Gastroesophageal sphincter (tissue), 4 donors: ENCODE results near the gene OR10H2. TPM values are rescaled to one million over a fixed set of nuclear protein-coding genes. Genes with fewer than 3 reads are reported as not detected.
"Not testable (repeated sequence)": the region's sequence is repeated elsewhere in the genome, so short reads cannot be mapped to it uniquely, and the experiment has no call there.

ENCODE experiments used
- ATAC-seq: fragments of 150-250 bp; one replicate; pipeline ENCODE4 v1.9.1; 2016; ENCODE audit warnings: mild to moderate bottlenecking, moderate library complexity
- H3K27ac ChIP-seq, 4 donors: fragments of 200-600 bp; sonication (generic) in 3 of 4; 1 replicate in 3 of 4; 2 replicates in 1 of 4; pipeline ENCODE4 v1.5.1; 2016 to 2019
- H3K27me3 ChIP-seq: fragments of 200-600 bp; sonication (generic); one replicate; pipeline ENCODE4 v1.5.1; 2019
- H3K36me3 ChIP-seq, 2 donors: fragments of 200-600 bp; sonication (generic); one replicate each; pipeline ENCODE4 v1.5.1; 2019; ENCODE audit warnings: control low read depth in 1 of 2
- H3K4me1 ChIP-seq, 3 donors: fragments of 200-600 bp; sonication (generic); 1 replicate in 2 of 3; 2 replicates in 1 of 3; pipeline ENCODE4 v1.5.1; 2016 to 2019; ENCODE audit warnings: control low read depth in 2 of 3
- H3K4me3 ChIP-seq, 2 donors: fragments of 200-600 bp; sonication (generic); one replicate each; pipeline ENCODE4 v1.5.1; 2019; ENCODE audit warnings: mild to moderate bottlenecking in 1 of 2, moderate library complexity in 1 of 2
- H3K9me3 ChIP-seq, 3 donors: fragments of 200-600 bp; sonication (generic); one replicate each; pipeline ENCODE4 v1.5.1; 2017 to 2019; ENCODE audit warnings: control low read depth in 2 of 3
- EP300 ChIP-seq: sonication (generic); formaldehyde crosslinking; IDR thresholded peaks from one replicate; pipeline ENCODE4 v1.6.1; 2017; ENCODE audit warnings: antibody characterized with exemption, mild to moderate bottlenecking
- POLR2A ChIP-seq, 2 donors: fragments of 450-650 bp; IDR thresholded peaks; one replicate each; pipeline ENCODE4 v1.6.1; 2017; ENCODE audit warnings: antibody characterized with exemption in 2 of 2, mild to moderate bottlenecking in 2 of 2, moderate library complexity in 1 of 2
- POLR2AphosphoS5 ChIP-seq: sonication (generic); formaldehyde crosslinking; IDR thresholded peaks from one replicate; pipeline ENCODE4 v1.6.1; 2017; ENCODE audit warnings: antibody characterized with exemption
- WGBS, 2 donors: methylation state at CpG; one replicate each; pipeline ENCODE4 v1.1.5; 2018; ENCODE audit warnings: low coverage in 1 of 2; 5-methylcytosine and 5-hydroxymethylcytosine counted together
- total RNA-seq, 4 donors: library from RNA; depleted of rRNA; stranded (reverse); fragments of >200 nt; gene quantifications; one replicate each; pipeline ENCODE4 v1.1.0, GENCODE V29; 2016
- TF ChIP-seq, protein P1 (sequence below), 4 experiments: fragments of 200-600 bp in 2 of 4; fragments of 450-650 bp in 2 of 4; sonication (generic) in 1 of 4; IDR thresholded peaks; one replicate each; pipeline ENCODE4 v1.5.1; 2017 to 2019; ENCODE audit warnings: antibody characterized with exemption in 4 of 4, mild to moderate bottlenecking in 2 of 4, moderate library complexity in 2 of 4

Gene OR10H2
- not detected for total RNA-seq

- TF ChIP-seq EP300 (no peak), POLR2A (IDR thresholded peaks at IDR 0.05) (no peak), POLR2AphosphoS5 (no peak)
- TF ChIP-seq, protein P1, sequence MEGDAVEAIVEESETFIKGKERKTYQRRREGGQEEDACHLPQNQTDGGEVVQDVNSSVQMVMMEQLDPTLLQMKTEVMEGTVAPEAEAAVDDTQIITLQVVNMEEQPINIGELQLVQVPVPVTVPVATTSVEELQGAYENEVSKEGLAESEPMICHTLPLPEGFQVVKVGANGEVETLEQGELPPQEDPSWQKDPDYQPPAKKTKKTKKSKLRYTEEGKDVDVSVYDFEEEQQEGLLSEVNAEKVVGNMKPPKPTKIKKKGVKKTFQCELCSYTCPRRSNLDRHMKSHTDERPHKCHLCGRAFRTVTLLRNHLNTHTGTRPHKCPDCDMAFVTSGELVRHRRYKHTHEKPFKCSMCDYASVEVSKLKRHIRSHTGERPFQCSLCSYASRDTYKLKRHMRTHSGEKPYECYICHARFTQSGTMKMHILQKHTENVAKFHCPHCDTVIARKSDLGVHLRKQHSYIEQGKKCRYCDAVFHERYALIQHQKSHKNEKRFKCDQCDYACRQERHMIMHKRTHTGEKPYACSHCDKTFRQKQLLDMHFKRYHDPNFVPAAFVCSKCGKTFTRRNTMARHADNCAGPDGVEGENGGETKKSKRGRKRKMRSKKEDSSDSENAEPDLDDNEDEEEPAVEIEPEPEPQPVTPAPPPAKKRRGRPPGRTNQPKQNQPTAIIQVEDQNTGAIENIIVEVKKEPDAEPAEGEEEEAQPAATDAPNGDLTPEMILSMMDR (IDR thresholded peaks at IDR 0.05), result no peak
- Histone ChIP-seq H3K27ac (no peak within 1 kb of the TSS), H3K4me1 (no peaks in the 10 kb centered on the region), H3K4me3 (no peak within 1 kb of the TSS), H3K36me3 (no peaks in the 10 kb centered on the region), H3K9me3 (no peaks in the 10 kb centered on the region), H3K27me3 (peaks cover 57% of the 10 kb centered on the region)
- ATAC-seq, result no peak
- 71 to 78% methylated on average over 4 to 5 of the region's 5 CpGs for WGBS, 2 donors
Measured at GRCh38 chr19:15727724-15728123, at the start of gene OR10H2. Gene OR10H2, plus strand, starts transcription at chr19:15728024. Its CDS starts 20 bp downstream, at chr19:15728044.

- Histone ChIP-seq H3K4me1 (no peaks in the 10 kb centered on the region), H3K4me3 (no peak overlapping the region), H3K27me3 (peaks cover 6% of the 10 kb centered on the region), H3K9me3 (no peaks in the 10 kb centered on the region), H3K27ac (no peak overlapping the region), H3K36me3 (peaks cover 0 to 29% of the 10 kb centered on the region in 2 donors)
- no peak for TF ChIP-seq POLR2A (IDR thresholded peaks at IDR 0.05)
- TF ChIP-seq EP300, result no peak
- TF ChIP-seq, protein P1 (IDR thresholded peaks at IDR 0.05), result no peak
- TF ChIP-seq POLR2AphosphoS5, result no peak
- no peak for ATAC-seq
- WGBS, 2 donors, result 25 to 27% methylated on average over 2 to 3 of the region's 4 CpGs
Measured at GRCh38 chr19:15679089-15679488, 48.7 kb upstream of the OR10H2 start.

DNA sequence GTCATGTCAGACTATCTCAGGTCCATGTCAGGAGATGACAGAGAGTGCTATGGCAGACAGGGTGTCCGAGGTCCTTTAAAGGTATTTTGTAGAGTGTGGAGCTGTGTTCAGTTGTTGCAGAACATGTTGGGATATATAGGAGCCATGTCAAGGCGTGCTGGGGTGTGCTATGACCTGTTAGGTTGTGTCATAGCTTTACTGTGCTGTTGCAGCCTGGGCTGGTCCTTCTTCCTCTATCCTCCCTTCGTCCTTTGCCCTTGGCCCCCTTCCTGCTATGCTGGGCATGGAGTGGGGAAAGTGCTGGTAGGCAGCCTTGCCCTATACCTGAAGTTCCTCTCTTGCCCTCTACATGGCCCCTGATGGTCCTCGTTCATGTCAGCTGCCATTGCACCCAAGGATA, 48.0 kb upstream of the OR10H2 start:
- H3K36me3 ChIP-seq, result peaks cover 0 to 35% of the 10 kb centered on the region in 2 donors
- not testable (repeated sequence) for H3K9me3 ChIP-seq, H3K27ac ChIP-seq, H3K27me3 ChIP-seq, H3K4me3 ChIP-seq, ATAC-seq, H3K4me1 ChIP-seq
- WGBS, 2 donors, result 44 to 83% methylated on average over 2 to 3 of the region's 4 CpGs

DNA sequence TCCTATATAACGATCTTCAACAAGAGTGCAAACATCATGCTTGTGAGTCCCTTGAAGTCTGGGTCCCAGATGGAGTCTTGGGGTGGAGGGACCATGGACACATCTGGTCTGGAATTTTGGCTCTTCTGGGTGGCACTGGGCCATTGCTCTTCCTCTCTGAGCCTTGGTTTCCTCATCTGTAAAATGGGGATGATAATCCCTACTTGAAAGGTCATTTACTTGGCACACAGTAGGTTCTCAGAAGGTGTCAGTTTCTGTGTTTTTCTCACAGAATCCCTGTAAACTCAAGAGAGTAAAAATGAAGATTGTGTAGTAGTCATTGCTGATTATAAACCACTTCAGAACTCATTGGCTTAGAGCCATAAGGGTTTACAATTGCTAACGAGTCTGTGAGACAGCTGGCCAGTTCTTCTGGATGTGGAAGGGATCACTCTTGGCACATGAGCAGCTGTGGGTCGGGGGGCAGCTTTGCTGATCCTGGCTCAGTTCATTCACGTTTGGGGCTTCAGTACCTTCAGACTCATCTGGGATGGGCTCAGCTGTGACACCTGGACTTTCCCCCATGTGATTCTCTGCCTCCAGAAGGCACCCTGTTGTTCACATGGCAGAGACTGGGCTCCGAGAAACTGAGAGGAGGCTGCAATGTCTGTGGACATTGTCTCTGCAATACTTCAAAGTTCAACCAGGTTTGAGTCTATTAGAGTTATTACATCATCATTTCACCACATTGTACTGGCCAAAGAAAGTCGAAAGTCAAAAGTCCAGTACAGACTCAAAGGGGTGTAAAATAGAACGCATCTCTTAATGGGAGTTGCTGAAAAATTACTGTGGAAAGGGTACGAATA, 47.1 kb upstream of the OR10H2 start:
- ATAC-seq, result no peak
- H3K4me3 ChIP-seq, result no peak overlapping the region
- H3K27ac ChIP-seq, result no peak overlapping the region
- H3K36me3 ChIP-seq, result peaks cover 0 to 44% of the 10 kb centered on the region in 2 donors
- TF ChIP-seq POLR2AphosphoS5 (no peak), POLR2A (IDR thresholded peaks at IDR 0.05) (no peak), EP300 (no peak)
- TF ChIP-seq, protein P1 (IDR thresholded peaks at IDR 0.05), result no peak
- WGBS, 2 donors, result 46 to 67% methylated on average over 6 to 7 of the region's 8 CpGs
- peaks cover 6% of the 10 kb centered on the region for H3K27me3 ChIP-seq
- no peaks in the 10 kb centered on the region for H3K9me3 ChIP-seq
- no peaks in the 10 kb centered on the region for H3K4me1 ChIP-seq

DNA sequence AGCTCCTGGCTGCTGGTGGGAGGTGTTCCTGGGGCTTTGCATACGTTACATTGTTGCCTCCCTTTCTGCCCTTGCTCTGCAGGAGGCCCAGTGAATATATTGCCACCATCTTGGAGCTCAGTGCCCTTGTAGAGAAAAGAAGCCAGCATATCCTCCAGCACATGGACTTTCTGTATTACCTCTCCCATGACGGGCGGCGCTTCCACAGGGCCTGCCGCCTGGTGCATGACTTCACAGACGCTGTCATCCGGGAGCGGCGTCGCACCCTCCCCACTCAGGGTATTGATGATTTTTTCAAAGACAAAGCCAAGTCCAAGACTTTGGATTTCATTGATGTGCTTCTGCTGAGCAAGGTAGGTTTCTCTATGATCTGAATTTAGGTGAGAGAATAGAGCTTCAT, 44.4 kb upstream of the OR10H2 start:
- no peak for ATAC-seq
- TF ChIP-seq, protein P1 (IDR thresholded peaks at IDR 0.05), result no peak
- no peak for TF ChIP-seq POLR2AphosphoS5
- no peak for TF ChIP-seq POLR2A (IDR thresholded peaks at IDR 0.05)
- TF ChIP-seq EP300, result no peak
- Histone ChIP-seq H3K9me3 (peaks cover 0 to 16% (median 0%) of the 10 kb centered on the region in 3 donors), H3K36me3 (peaks cover 0 to 64% of the 10 kb centered on the region in 2 donors), H3K4me1 (no peaks in the 10 kb centered on the region), H3K4me3 (no peak overlapping the region), H3K27ac (no peak overlapping the region), H3K27me3 (peaks cover 6% of the 10 kb centered on the region)
- 43 to 69% methylated on average over 1 to 5 of the region's 10 CpGs for WGBS, 2 donors
